Measurements from ENCODE around the gene SMIM17.
"Not testable (repeated sequence)": the region's sequence is repeated elsewhere in the genome, so short reads cannot be mapped to it uniquely, and the experiment has no call there.

The SMIM17 gene

GRCh38 chr19:56661248-56661647 is 18.3 kb downstream of the SMIM17 start:
- no peak for DNase-seq

GRCh38 chr19:56663931-56664500 is 21.1 kb downstream of the SMIM17 start:
- no peak for DNase-seq

- DNase-seq = no peak
Measured at GRCh38 chr19:56664511-56664910, 21.6 kb downstream of the SMIM17 start.

- DNase-seq = no peak
Measured at GRCh38 chr19:56667311-56667870, 24.4 kb downstream of the SMIM17 start.

GRCh38 chr19:56668676-56669075 is 25.7 kb downstream of the SMIM17 start:
- no peak for DNase-seq

GRCh38 chr19:56670401-56670960 is 27.5 kb downstream of the SMIM17 start:
- no peak for DNase-seq

- DNase-seq = no peak
Measured at GRCh38 chr19:56670961-56671612, 28.1 kb downstream of the SMIM17 start.

GRCh38 chr19:56671613-56671994 is 28.6 kb downstream of the SMIM17 start, which contains the start of gene ZNF835:
ZNF835 (minus strand) TSS chr19:56671757; CDS start chr19:56665198, 6,559 bp downstream.
- peak; percentile 87 for DNase-seq

GRCh38 chr19:56672610-56673009 is 29.7 kb downstream of the SMIM17 start:
- DNase-seq = not testable (repeated sequence)

- no peak for DNase-seq
Measured at GRCh38 chr19:56678205-56678604, 35.2 kb downstream of the SMIM17 start.

GRCh38 chr19:56681702-56682101 is 38.7 kb downstream of the SMIM17 start:
- no peak for DNase-seq

- no peak for DNase-seq
Measured at GRCh38 chr19:56683116-56683515, 40.2 kb downstream of the SMIM17 start.

- DNase-seq = no peak
Measured at GRCh38 chr19:56687031-56687430, 44.1 kb downstream of the SMIM17 start.

- DNase-seq = no peak
Measured at GRCh38 chr19:56689198-56689597, 46.2 kb downstream of the SMIM17 start.

GRCh38 chr19:56690670-56691069 is 47.7 kb downstream of the SMIM17 start:
- DNase-seq = no peak

- DNase-seq = no peak
Measured at GRCh38 chr19:56692206-56692895, 49.4 kb downstream of the SMIM17 start.

GRCh38 chr19:56699552-56699951 is 56.6 kb downstream of the SMIM17 start:
- no peak for DNase-seq

GRCh38 chr19:56701895-56702294 is 58.9 kb downstream of the SMIM17 start:
- no peak for DNase-seq

GRCh38 chr19:56705939-56706338 is 63.0 kb downstream of the SMIM17 start:
- DNase-seq = no peak
